Fibroblast of lung (primary cell): ENCODE measurements around the gene INHBB. TPM values are rescaled to one million over a fixed set of nuclear protein-coding genes. Genes with fewer than 3 reads are reported as not detected.

Experiments
- DNase-seq, 2 donors: peaks; one replicate each; pipeline versions ENCODE4 v3.0.0 to v3.0.0-alpha.2; 2010; ENCODE audit warnings: low read depth in 2 of 2
- H2AFZ ChIP-seq: 2 replicates; pipeline ENCODE4 v1.5.1; 2012; ENCODE audit warnings: low read length, control low read depth, inconsistent platforms
- H3K27ac ChIP-seq: 2 replicates; pipeline ENCODE4 v1.5.1; 2011; ENCODE audit warnings: low read length, control low read depth; ENCODE audit not compliant: insufficient read depth
- H3K27me3 ChIP-seq: 2 replicates; pipeline ENCODE4 v1.5.1; 2011; ENCODE audit warnings: mild to moderate bottlenecking, low read length; ENCODE audit not compliant: control insufficient read depth, insufficient read depth
- H3K36me3 ChIP-seq: 2 replicates; pipeline ENCODE4 v1.5.1; 2011; ENCODE audit warnings: low read length; ENCODE audit not compliant: control insufficient read depth, insufficient read depth
- H3K4me1 ChIP-seq: 2 replicates; pipeline ENCODE4 v1.5.1; 2011; ENCODE audit warnings: low read length; ENCODE audit not compliant: control insufficient read depth, insufficient read depth; ENCODE audit errors: extremely low read depth
- H3K4me2 ChIP-seq: 2 replicates; pipeline ENCODE4 v1.5.1; 2011; ENCODE audit warnings: low read length, control low read depth; ENCODE audit not compliant: insufficient read depth; ENCODE audit errors: extremely low read depth
- H3K4me3 ChIP-seq, 4 experiments: fragments of 200-600 bp in 1 of 4; sonication (generic) in 1 of 4; replicated peaks in 1 of 4; 2 replicates each; pipeline ENCODE4 v1.5.1; 2011 to 2016; ENCODE audit warnings: low read length in 4 of 4, low read depth in 3 of 4, mild to moderate bottlenecking in 3 of 4, control low read depth in 2 of 4, inconsistent platforms in 1 of 4, mixed read lengths in 1 of 4; ENCODE audit not compliant: insufficient read depth in 1 of 4; ENCODE audit errors: control extremely low read depth in 1 of 4
- H3K79me2 ChIP-seq: 2 replicates; pipeline ENCODE4 v1.5.1; 2012; ENCODE audit warnings: mild to moderate bottlenecking, low read length, inconsistent platforms; ENCODE audit not compliant: control insufficient read depth, insufficient read depth
- H3K9ac ChIP-seq: 2 replicates; pipeline ENCODE4 v1.5.1; 2011; ENCODE audit warnings: mild to moderate bottlenecking, low read length, control low read depth; ENCODE audit not compliant: insufficient read depth
- H3K9me3 ChIP-seq: 2 replicates; pipeline ENCODE4 v1.5.1; 2012; ENCODE audit warnings: low read depth, low read length; ENCODE audit not compliant: control insufficient read depth, insufficient read depth
- H4K20me1 ChIP-seq: 2 replicates; pipeline ENCODE4 v1.5.1; 2011; ENCODE audit warnings: low read length; ENCODE audit not compliant: control insufficient read depth, insufficient read depth; ENCODE audit errors: extremely low read depth
- EZH2 ChIP-seq: IDR thresholded peaks from 2 replicates; pipeline ENCODE4 v1.5.1; 2012; ENCODE audit warnings: low read length, control low read depth, mild to moderate bottlenecking; ENCODE audit errors: missing control alignments
- polyA plus RNA-seq, 2 donors: library from polyadenylated mRNA; depleted of rRNA in 1 of 2; stranded (reverse) in 1 of 2; unstranded in 1 of 2; fragments of >200 nt; gene quantifications; 2 replicates each; pipeline ENCODE4 v1.2.1, GENCODE V29; 2011 to 2012; ENCODE audit warnings: missing spikeins in 1 of 2
- total RNA-seq: library from RNA; depleted of rRNA; stranded (reverse); fragments of >200 nt; gene quantifications from 2 replicates; pipeline ENCODE4 v1.2.1, GENCODE V29; 2014
- TF ChIP-seq, protein P1 (sequence below), 2 donors: IDR thresholded peaks in 1 of 2; conservative IDR thresholded peaks in 1 of 2; 1 replicate in 1 of 2; 2 replicates in 1 of 2; pipeline ENCODE4 v1.5.1; 2011 to 2012; ENCODE audit warnings: low read length in 2 of 2, control low read depth in 1 of 2, inconsistent platforms in 1 of 2, low read depth in 1 of 2, mild to moderate bottlenecking in 1 of 2

INHBB gene
- total and polyA plus RNA-seq, 2 donors (not counting 1 experiment from before 2014, with no cell fraction given) = 0.01 TPM; not detected in 1

DNA sequence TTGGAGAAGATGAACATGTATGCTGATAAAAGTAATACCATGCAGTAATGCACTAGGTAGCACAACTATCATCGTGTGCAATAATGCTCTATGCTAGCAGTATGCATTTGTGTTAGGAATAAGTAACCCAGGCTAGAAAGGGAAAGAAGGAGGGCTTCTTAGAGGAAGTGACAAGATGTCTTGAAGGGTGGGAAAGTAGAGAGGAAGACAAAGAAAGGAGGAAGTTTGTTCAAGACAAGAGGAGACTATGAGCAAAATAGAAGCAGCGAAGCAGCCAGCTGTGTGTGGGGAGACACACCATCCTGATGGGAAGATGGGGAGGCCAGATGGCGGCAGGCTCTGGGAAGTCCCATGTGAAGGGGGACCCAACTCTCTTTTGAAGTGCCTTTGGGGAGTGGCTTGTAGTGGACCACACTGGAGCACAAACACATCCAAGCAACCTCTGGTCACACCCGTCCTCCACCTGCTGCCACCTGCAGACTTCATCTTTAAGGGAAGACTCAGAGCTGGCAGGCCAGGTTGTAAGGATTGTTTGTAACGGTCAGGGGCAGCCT lies 39.9 kb upstream of the INHBB start:
- Histone ChIP-seq H4K20me1 (no peaks in the 10 kb centered on the region), H3K9me3 (no peaks in the 10 kb centered on the region)
- TF ChIP-seq, protein P1, sequence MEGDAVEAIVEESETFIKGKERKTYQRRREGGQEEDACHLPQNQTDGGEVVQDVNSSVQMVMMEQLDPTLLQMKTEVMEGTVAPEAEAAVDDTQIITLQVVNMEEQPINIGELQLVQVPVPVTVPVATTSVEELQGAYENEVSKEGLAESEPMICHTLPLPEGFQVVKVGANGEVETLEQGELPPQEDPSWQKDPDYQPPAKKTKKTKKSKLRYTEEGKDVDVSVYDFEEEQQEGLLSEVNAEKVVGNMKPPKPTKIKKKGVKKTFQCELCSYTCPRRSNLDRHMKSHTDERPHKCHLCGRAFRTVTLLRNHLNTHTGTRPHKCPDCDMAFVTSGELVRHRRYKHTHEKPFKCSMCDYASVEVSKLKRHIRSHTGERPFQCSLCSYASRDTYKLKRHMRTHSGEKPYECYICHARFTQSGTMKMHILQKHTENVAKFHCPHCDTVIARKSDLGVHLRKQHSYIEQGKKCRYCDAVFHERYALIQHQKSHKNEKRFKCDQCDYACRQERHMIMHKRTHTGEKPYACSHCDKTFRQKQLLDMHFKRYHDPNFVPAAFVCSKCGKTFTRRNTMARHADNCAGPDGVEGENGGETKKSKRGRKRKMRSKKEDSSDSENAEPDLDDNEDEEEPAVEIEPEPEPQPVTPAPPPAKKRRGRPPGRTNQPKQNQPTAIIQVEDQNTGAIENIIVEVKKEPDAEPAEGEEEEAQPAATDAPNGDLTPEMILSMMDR (conservative IDR thresholded peaks at IDR 0.05 in 1 of 2, IDR thresholded peaks at IDR 0.05 in 1 of 2; ENCODE audit: low read depth in 1 of 2, low read length in 2 of 2) = no peak
- no peak for TF ChIP-seq EZH2

DNA sequence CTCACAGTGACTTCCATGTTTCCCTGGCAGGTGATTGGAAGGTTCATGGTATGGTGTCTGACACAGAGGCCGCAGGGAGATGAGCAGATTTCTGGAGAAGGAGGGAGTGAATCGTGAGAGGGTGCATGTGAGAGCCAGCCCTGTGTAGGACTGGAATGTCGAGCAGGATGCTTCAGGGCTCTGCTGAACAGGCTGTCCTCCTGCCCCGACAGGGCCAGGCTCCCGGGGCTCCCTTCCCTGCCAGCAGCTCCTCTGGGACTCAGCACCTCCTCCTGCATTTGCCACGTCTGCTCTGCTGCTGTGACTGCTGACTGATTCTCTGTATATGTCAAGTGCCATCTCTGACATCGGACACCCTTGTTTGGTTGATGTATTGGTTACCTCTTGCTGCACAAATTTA lies 38.5 kb upstream of the INHBB start:
- Histone ChIP-seq H3K4me1 (no peaks in the 10 kb centered on the region), H3K79me2 (no peaks in the 10 kb centered on the region), H3K9ac (no peak overlapping the region), H3K27me3 (no peaks in the 10 kb centered on the region), H3K36me3 (peaks cover 4% of the 10 kb centered on the region), H3K27ac (no peak overlapping the region), H3K9me3 (no peaks in the 10 kb centered on the region), H2AFZ (no peak overlapping the region), H3K4me2 (no peak overlapping the region), H4K20me1 (no peaks in the 10 kb centered on the region), H3K4me3 (no peak overlapping the region)
- TF ChIP-seq, protein P1 (conservative IDR thresholded peaks at IDR 0.05 in 1 of 2, IDR thresholded peaks at IDR 0.05 in 1 of 2; ENCODE audit: low read depth in 1 of 2, low read length in 2 of 2) = no peak
- TF ChIP-seq EZH2 = no peak
- no peak for DNase-seq

More for the DNA sequence above, 39.9 kb upstream of the INHBB start:
- Histone ChIP-seq H3K27me3 (no peaks in the 10 kb centered on the region), H3K36me3 (peaks cover 7% of the 10 kb centered on the region), H3K4me2 (no peak overlapping the region), H3K27ac (no peak overlapping the region), H3K4me1 (no peaks in the 10 kb centered on the region), H3K9ac (no peak overlapping the region), H2AFZ (no peak overlapping the region), H3K4me3 (no peak overlapping the region), H3K79me2 (no peaks in the 10 kb centered on the region)
- no peak for DNase-seq

DNA sequence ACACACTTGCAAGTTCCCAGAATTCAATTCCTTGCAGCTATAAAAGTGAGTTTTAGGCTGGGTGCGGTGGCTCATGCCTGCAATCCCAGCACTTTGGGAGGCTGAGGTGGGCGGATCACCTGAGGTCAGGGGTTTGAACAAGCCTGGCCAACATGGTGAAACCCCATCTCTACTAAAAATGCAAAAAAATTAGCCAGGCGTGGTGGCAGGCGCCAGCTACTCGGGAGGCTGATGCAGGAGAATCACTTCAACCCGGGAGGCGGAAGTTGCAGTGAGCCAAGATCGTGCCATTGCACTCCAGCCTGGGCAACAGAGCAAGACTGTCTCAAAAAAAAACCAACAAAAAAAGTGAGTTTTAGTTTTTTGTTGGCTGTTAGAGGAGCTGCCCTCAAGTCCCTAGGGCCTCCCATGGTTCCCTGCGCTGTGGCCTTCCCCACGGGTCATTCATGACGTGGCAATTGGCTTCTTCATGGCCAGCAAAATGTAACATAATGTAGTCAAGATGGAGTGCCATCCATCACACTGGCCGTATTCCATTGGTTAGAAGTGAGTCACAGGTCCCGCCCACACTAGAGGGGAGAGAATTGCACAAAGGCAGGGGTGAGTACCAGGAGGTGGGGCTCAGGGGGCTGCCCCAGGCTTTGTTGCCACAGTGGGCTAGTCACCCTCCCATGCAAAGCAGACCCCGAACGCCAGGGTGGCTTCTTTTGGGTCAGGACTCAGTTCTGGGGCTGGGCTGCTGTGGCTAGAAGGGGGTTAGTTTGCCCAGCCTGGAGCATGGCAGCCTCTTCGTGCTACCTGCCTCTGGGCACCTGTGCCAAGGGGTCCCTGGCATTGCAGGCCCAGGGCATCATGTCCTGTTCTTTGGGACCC lies 37.7 kb upstream of the INHBB start:
- no peak for DNase-seq
- H2AFZ ChIP-seq = no peak overlapping the region
- no peak overlapping the region for H3K27ac ChIP-seq
- no peaks in the 10 kb centered on the region for H3K9me3 ChIP-seq
- no peaks in the 10 kb centered on the region for H4K20me1 ChIP-seq
- peaks cover 2% of the 10 kb centered on the region for H3K36me3 ChIP-seq
- H3K79me2 ChIP-seq = no peaks in the 10 kb centered on the region
- no peaks in the 10 kb centered on the region for H3K4me1 ChIP-seq
- no peak overlapping the region for H3K9ac ChIP-seq
- TF ChIP-seq, protein P1 (conservative IDR thresholded peaks at IDR 0.05 in 1 of 2, IDR thresholded peaks at IDR 0.05 in 1 of 2; ENCODE audit: low read depth in 1 of 2, low read length in 2 of 2) = no peak
- no peak for TF ChIP-seq EZH2
- H3K4me2 ChIP-seq = no peak overlapping the region
- no peaks in the 10 kb centered on the region for H3K27me3 ChIP-seq
- no peak overlapping the region for H3K4me3 ChIP-seq
